HEK293 (cell line): ENCODE data around the gene STIL.

Experiments used
- CTCF ChIA-PET: fragments of 350-600 bp; formaldehyde crosslinking; extraction: SDS; loops from one replicate; lab custom pipeline; 2021; ENCODE audit warnings: antibody characterized with exemption; lab: Yijun Ruan, JAX
- POLR2A ChIA-PET: fragments of 300-600 bp; formaldehyde crosslinking; extraction: SDS; loops from one replicate; lab custom pipeline; 2020; ENCODE audit warnings: antibody characterized with exemption, inconsistent platforms; lab: Yijun Ruan, JAX
- H3K27ac ChIP-seq: fragments of 200-500 bp; sonication (Bioruptor generic); 2 replicates; pipeline ENCODE4 v1.5.1; 2014; ENCODE audit warnings: low read depth, low read length, control low read depth, inconsistent platforms; ENCODE audit errors: extremely low read depth
- H3K36me3 ChIP-seq, 2 experiments: fragments of 200-500 bp in 1 of 2; sonication (Bioruptor generic) in 1 of 2; 1 replicate in 1 of 2; 2 replicates in 1 of 2; pipeline ENCODE4 v1.5.1; 2014 to 2017; ENCODE audit warnings: inconsistent platforms in 2 of 2, low read length in 2 of 2; ENCODE audit not compliant: control insufficient read depth in 2 of 2, insufficient read depth in 1 of 2
- H3K4me1 ChIP-seq: fragments of 200-500 bp; sonication (Bioruptor generic); 2 replicates; pipeline ENCODE4 v1.5.1; 2014; ENCODE audit warnings: mild to moderate bottlenecking, low read length, inconsistent platforms; ENCODE audit not compliant: control insufficient read depth, insufficient read depth
- H3K4me3 ChIP-seq: 2 replicates; pipeline ENCODE4 v1.5.1; 2011; ENCODE audit warnings: low read depth, mild to moderate bottlenecking, control low read depth, low read length, moderate library complexity
- H3K9me3 ChIP-seq: fragments of 200-500 bp; sonication (Bioruptor generic); 2 replicates; pipeline ENCODE4 v1.5.1; 2014; ENCODE audit warnings: low read depth, low read length, inconsistent platforms; ENCODE audit not compliant: control insufficient read depth, insufficient read depth
- KLF10 ChIP-seq: fragments of 450-650 bp; IDR thresholded peaks from 2 replicates; pipeline ENCODE4 v1.5.1; 2018; ENCODE audit warnings: missing biosample characterization, mild to moderate bottlenecking, missing genetic modification characterization
- ZBTB21 ChIP-seq: fragments of 450-650 bp; formaldehyde crosslinking; IDR thresholded peaks from 2 replicates; pipeline ENCODE4 v1.5.1; 2017; ENCODE audit warnings: missing biosample characterization, missing genetic modification characterization
- ZBTB48 ChIP-seq: fragments of 450-650 bp; formaldehyde crosslinking; IDR thresholded peaks from 2 replicates; pipeline ENCODE4 v1.5.1; 2016; ENCODE audit warnings: missing biosample characterization, missing genetic modification characterization
- ZNF248 ChIP-seq: fragments of 450-650 bp; formaldehyde crosslinking; IDR thresholded peaks from 2 replicates; pipeline ENCODE4 v1.5.1; 2017; ENCODE audit warnings: missing biosample characterization, missing genetic modification characterization
- ZNF37A ChIP-seq: fragments of 450-650 bp; IDR thresholded peaks from 2 replicates; pipeline ENCODE4 v1.5.1; 2018; ENCODE audit warnings: missing biosample characterization, missing genetic modification characterization
- ZNF394 ChIP-seq: fragments of 450-650 bp; formaldehyde crosslinking; IDR thresholded peaks from 2 replicates; pipeline ENCODE4 v1.5.1; 2016; ENCODE audit warnings: missing biosample characterization, missing genetic modification characterization, mild to moderate bottlenecking, moderate library complexity, borderline replicate concordance
- ZNF514 ChIP-seq: fragments of 450-650 bp; formaldehyde crosslinking; IDR thresholded peaks from 2 replicates; pipeline ENCODE4 v1.5.1; 2016; ENCODE audit warnings: missing biosample characterization, missing genetic modification characterization
- ZNF548 ChIP-seq: fragments of 450-650 bp; formaldehyde crosslinking; IDR thresholded peaks from 2 replicates; pipeline ENCODE4 v1.5.1; 2016; ENCODE audit warnings: missing biosample characterization, missing genetic modification characterization
- ZNF658 ChIP-seq: fragments of 450-650 bp; formaldehyde crosslinking; IDR thresholded peaks from 2 replicates; pipeline ENCODE4; 2016; ENCODE audit warnings: missing biosample characterization, missing genetic modification characterization
- ZNF677 ChIP-seq: fragments of 450-650 bp; IDR thresholded peaks from 2 replicates; pipeline ENCODE4 v1.5.0; 2018; ENCODE audit warnings: missing biosample characterization, mild to moderate bottlenecking, missing genetic modification characterization, moderate library complexity
- ZNF843 ChIP-seq: fragments of 450-650 bp; formaldehyde crosslinking; IDR thresholded peaks from 2 replicates; pipeline ENCODE4 v1.5.1; 2016; ENCODE audit warnings: missing biosample characterization, missing genetic modification characterization
- TF ChIP-seq, protein P1 (sequence below): fragments of 450-650 bp; formaldehyde crosslinking; conservative IDR thresholded peaks from 2 replicates; pipeline ENCODE4 v1.5.1; 2016; ENCODE audit warnings: low read depth, missing biosample characterization, missing genetic modification characterization
- TF ChIP-seq, protein P2 (sequence below): fragments of 450-650 bp; formaldehyde crosslinking; IDR thresholded peaks from 2 replicates; pipeline ENCODE4 v1.5.1; 2017; ENCODE audit warnings: missing biosample characterization, missing genetic modification characterization
- TF ChIP-seq, protein P3 (sequence below): fragments of 450-650 bp; formaldehyde crosslinking; IDR thresholded peaks from 2 replicates; pipeline ENCODE4 v1.5.1; 2017; ENCODE audit warnings: missing biosample characterization, missing genetic modification characterization
- TF ChIP-seq, protein P4 (sequence below): fragments of 450-650 bp; formaldehyde crosslinking; IDR thresholded peaks from 2 replicates; pipeline ENCODE4 v1.5.1; 2016; ENCODE audit warnings: missing biosample characterization, missing genetic modification characterization
- TF ChIP-seq, protein P5 (sequence below): fragments of 450-650 bp; formaldehyde crosslinking; IDR thresholded peaks from 2 replicates; pipeline ENCODE4 v1.5.1; 2016; ENCODE audit warnings: missing biosample characterization, missing genetic modification characterization
- TF ChIP-seq, protein P6 (sequence below): fragments of 450-650 bp; formaldehyde crosslinking; IDR thresholded peaks from 2 replicates; pipeline ENCODE4 v1.5.1; 2016; ENCODE audit warnings: missing biosample characterization, missing genetic modification characterization, borderline replicate concordance

Gene STIL

DNA sequence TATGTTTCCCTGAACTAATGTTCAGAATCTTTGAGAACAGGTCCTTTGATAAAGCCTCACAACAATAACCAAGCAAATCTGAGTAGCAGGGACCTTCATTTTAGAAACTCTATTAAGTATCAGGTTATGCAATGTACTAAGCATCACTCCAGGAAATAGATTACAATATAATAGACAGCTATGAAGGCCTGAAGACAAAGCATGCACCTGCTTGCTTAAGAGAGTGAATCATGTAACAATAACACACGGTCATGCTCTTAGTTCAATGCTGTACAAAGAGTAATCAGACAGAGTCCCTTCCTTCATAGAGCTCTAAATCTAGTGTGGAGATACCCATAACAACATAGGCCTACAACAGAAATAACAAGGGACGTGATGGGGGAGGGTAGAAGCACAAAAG, 11.6 kb upstream of the STIL start (continued):
- TF ChIP-seq ZNF658 (tag by site-specific recombination) = no peak
- TF ChIP-seq ZNF843 (tag by site-specific recombination) = no peak
- no peak for TF ChIP-seq ZNF394 (tag by site-specific recombination)
- TF ChIP-seq KLF10 (tag by site-specific recombination) = no peak
- TF ChIP-seq, all 188 proteins: peak for 0

DNA sequence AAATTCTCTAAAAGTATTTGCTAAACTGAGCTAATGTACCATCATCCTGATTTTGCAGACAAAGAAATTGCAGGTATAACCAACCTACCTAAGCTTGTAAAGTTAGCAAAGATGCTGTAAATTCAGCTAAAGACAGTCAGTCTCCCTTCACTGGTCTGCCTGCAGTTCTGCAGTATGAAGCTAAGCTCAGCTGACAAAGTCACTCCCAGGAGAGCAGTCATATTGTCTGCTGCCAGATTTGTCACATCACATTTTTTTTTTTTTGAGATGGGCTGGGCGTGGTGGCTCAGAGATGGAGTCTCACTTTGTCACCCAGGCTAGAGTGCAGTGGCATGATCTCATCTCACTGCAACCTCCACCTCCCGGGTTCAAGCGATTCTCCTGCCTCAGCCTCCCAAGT, 10.7 kb upstream of the STIL start:
- POLR2A ChIA-PET = interaction anchor here (0.8 to 4.5 kb wide), 2 partner anchors 9 to 10 kb away, joined by 5 to 32 read pairs; partner anchors contain the start of genes CMPK1 and STIL
- no peaks in the 10 kb centered on the region; the same call in 1 of the 2 replicates for H3K4me1 ChIP-seq
- TF ChIP-seq ZBTB48 (tag by site-specific recombination) (no peak), ZNF548 (tag by site-specific recombination) (no peak), ZNF248 (no peak), ZNF514 (tag by site-specific recombination) (no peak), ZNF37A (tag by site-specific recombination) (no peak), ZBTB21 (tag by site-specific recombination) (no peak), ZNF677 (tag by site-specific recombination) (no peak)
- TF ChIP-seq, protein P1, sequence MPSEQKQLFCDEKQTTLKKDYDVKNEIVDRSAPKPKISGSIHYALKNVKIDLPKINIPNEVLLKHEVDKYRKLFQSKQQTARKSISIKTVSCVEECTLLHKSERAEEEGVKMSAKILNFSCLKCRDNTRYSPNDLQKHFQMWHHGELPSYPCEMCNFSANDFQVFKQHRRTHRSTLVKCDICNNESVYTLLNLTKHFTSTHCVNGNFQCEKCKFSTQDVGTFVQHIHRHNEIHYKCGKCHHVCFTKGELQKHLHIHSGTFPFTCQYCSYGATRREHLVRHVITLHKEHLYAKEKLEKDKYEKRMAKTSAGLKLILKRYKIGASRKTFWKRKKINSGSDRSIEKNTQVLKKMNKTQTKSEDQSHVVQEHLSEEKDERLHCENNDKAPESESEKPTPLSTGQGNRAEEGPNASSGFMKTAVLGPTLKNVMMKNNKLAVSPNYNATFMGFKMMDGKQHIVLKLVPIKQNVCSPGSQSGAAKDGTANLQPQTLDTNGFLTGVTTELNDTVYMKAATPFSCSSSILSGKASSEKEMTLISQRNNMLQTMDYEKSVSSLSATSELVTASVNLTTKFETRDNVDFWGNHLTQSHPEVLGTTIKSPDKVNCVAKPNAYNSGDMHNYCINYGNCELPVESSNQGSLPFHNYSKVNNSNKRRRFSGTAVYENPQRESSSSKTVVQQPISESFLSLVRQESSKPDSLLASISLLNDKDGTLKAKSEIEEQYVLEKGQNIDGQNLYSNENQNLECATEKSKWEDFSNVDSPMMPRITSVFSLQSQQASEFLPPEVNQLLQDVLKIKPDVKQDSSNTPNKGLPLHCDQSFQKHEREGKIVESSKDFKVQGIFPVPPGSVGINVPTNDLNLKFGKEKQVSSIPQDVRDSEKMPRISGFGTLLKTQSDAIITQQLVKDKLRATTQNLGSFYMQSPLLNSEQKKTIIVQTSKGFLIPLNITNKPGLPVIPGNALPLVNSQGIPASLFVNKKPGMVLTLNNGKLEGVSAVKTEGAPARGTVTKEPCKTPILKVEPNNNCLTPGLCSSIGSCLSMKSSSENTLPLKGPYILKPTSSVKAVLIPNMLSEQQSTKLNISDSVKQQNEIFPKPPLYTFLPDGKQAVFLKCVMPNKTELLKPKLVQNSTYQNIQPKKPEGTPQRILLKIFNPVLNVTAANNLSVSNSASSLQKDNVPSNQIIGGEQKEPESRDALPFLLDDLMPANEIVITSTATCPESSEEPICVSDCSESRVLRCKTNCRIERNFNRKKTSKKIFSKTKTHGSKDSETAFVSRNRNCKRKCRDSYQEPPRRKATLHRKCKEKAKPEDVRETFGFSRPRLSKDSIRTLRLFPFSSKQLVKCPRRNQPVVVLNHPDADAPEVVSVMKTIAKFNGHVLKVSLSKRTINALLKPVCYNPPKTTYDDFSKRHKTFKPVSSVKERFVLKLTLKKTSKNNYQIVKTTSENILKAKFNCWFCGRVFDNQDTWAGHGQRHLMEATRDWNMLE (tag by site-specific recombination) = no peak
- TF ChIP-seq, protein P2, sequence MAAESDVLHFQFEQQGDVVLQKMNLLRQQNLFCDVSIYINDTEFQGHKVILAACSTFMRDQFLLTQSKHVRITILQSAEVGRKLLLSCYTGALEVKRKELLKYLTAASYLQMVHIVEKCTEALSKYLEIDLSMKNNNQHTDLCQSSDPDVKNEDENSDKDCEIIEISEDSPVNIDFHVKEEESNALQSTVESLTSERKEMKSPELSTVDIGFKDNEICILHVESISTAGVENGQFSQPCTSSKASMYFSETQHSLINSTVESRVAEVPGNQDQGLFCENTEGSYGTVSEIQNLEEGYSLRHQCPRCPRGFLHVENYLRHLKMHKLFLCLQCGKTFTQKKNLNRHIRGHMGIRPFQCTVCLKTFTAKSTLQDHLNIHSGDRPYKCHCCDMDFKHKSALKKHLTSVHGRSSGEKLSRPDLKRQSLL (tag by site-specific recombination) = no peak
- TF ChIP-seq, protein P3, sequence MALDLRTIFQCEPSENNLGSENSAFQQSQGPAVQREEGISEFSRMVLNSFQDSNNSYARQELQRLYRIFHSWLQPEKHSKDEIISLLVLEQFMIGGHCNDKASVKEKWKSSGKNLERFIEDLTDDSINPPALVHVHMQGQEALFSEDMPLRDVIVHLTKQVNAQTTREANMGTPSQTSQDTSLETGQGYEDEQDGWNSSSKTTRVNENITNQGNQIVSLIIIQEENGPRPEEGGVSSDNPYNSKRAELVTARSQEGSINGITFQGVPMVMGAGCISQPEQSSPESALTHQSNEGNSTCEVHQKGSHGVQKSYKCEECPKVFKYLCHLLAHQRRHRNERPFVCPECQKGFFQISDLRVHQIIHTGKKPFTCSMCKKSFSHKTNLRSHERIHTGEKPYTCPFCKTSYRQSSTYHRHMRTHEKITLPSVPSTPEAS (tag by site-specific recombination) = no peak
- TF ChIP-seq, protein P4, sequence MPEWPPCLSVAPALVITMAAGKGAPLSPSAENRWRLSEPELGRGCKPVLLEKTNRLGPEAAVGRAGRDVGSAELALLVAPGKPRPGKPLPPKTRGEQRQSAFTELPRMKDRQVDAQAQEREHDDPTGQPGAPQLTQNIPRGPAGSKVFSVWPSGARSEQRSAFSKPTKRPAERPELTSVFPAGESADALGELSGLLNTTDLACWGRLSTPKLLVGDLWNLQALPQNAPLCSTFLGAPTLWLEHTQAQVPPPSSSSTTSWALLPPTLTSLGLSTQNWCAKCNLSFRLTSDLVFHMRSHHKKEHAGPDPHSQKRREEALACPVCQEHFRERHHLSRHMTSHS (tag by site-specific recombination) = no peak
- TF ChIP-seq, protein P5, sequence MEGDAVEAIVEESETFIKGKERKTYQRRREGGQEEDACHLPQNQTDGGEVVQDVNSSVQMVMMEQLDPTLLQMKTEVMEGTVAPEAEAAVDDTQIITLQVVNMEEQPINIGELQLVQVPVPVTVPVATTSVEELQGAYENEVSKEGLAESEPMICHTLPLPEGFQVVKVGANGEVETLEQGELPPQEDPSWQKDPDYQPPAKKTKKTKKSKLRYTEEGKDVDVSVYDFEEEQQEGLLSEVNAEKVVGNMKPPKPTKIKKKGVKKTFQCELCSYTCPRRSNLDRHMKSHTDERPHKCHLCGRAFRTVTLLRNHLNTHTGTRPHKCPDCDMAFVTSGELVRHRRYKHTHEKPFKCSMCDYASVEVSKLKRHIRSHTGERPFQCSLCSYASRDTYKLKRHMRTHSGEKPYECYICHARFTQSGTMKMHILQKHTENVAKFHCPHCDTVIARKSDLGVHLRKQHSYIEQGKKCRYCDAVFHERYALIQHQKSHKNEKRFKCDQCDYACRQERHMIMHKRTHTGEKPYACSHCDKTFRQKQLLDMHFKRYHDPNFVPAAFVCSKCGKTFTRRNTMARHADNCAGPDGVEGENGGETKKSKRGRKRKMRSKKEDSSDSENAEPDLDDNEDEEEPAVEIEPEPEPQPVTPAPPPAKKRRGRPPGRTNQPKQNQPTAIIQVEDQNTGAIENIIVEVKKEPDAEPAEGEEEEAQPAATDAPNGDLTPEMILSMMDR (tag by site-specific recombination) = no peak
- TF ChIP-seq, protein P6, sequence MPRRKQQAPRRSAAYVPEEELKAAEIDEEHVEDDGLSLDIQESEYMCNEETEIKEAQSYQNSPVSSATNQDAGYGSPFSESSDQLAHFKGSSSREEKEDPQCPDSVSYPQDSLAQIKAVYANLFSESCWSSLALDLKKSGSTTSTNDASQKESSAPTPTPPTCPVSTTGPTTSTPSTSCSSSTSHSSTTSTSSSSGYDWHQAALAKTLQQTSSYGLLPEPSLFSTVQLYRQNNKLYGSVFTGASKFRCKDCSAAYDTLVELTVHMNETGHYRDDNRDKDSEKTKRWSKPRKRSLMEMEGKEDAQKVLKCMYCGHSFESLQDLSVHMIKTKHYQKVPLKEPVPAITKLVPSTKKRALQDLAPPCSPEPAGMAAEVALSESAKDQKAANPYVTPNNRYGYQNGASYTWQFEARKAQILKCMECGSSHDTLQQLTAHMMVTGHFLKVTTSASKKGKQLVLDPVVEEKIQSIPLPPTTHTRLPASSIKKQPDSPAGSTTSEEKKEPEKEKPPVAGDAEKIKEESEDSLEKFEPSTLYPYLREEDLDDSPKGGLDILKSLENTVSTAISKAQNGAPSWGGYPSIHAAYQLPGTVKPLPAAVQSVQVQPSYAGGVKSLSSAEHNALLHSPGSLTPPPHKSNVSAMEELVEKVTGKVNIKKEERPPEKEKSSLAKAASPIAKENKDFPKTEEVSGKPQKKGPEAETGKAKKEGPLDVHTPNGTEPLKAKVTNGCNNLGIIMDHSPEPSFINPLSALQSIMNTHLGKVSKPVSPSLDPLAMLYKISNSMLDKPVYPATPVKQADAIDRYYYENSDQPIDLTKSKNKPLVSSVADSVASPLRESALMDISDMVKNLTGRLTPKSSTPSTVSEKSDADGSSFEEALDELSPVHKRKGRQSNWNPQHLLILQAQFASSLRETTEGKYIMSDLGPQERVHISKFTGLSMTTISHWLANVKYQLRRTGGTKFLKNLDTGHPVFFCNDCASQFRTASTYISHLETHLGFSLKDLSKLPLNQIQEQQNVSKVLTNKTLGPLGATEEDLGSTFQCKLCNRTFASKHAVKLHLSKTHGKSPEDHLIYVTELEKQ = no peak

More for the DNA sequence above, 10.7 kb upstream of the STIL start:
- Histone ChIP-seq H3K36me3 (no peaks in the 10 kb centered on the region), H3K27ac (no peak overlapping the region), H3K9me3 (no peaks in the 10 kb centered on the region), H3K4me3 (no peak overlapping the region)
- CTCF ChIA-PET = interaction anchor here (0.6 to 2.3 kb wide), 2 partner anchors 8 to 87 kb away, joined by 4 to 9 read pairs; partner anchors contain the start of gene CMPK1
